IMR-90 (cell line): ENCODE data around the gene PSMA6. TPM values are rescaled to one million over a fixed set of nuclear protein-coding genes. Genes with fewer than 3 reads are reported as not detected.
A peak's percentile ranks its signal among the peaks of the same experiment; 100 is the strongest.

Source experiments
- ATAC-seq: fragments of 200-7000 bp; cut with Tn5 transposase; 2 replicates; pipeline ENCODE4 v1.9.1; 2020; ENCODE audit warnings: low read depth, mild to moderate bottlenecking, moderate library complexity
- BruUV-seq: library from RNA; stranded (reverse); fragments of 400-500 nt; replicated peaks from 2 replicates; lab custom pipeline; 2021; lab: Mats Ljungman, UMichigan
- CTCF ChIA-PET: fragments of 300-600 bp; formaldehyde crosslinking; extraction: SDS; loops from one replicate; lab custom pipeline; 2021; ENCODE audit warnings: antibody characterized with exemption; lab: Yijun Ruan, JAX
- POLR2A ChIA-PET: fragments of 300-600 bp; sonication (Branson Sonifier 250); formaldehyde crosslinking; loops from one replicate; lab custom pipeline; 2022; ENCODE audit warnings: antibody characterized with exemption; ENCODE audit not compliant: unreplicated experiment; lab: Charles Lee
- DNase-seq: peaks from one replicate; pipeline ENCODE4 v3.0.0; 2013
- H2AFZ ChIP-seq: replicated peaks from 2 replicates; pipeline ENCODE3; 2013; ENCODE audit warnings: low read length, mild to moderate bottlenecking; ENCODE audit not compliant: poor library complexity
- H2AK5ac ChIP-seq: 2 replicates; pipeline ENCODE4 v1.6.1; 2013; ENCODE audit warnings: low read depth, low read length, inconsistent platforms
- H2AK9ac ChIP-seq: replicated peaks from 2 replicates; pipeline ENCODE3; 2013; ENCODE audit warnings: mild to moderate bottlenecking, low read depth, low read length, moderate library complexity; ENCODE audit not compliant: poor library complexity
- H2BK120ac ChIP-seq: 2 replicates; pipeline ENCODE4 v1.6.1; 2013; ENCODE audit warnings: low read depth, low read length, inconsistent platforms
- H2BK15ac ChIP-seq: 3 replicates; pipeline ENCODE4 v1.6.1; 2013; ENCODE audit warnings: low read depth, low read length, inconsistent platforms
- H2BK20ac ChIP-seq: 2 replicates; pipeline ENCODE4 v1.6.1; 2013; ENCODE audit warnings: low read depth, mild to moderate bottlenecking, inconsistent platforms, low read length, moderate library complexity
- H2BK5ac ChIP-seq: 2 replicates; pipeline ENCODE4 v1.6.1; 2013; ENCODE audit warnings: mild to moderate bottlenecking, low read depth, low read length, inconsistent platforms; ENCODE audit not compliant: poor library complexity, severe bottlenecking
- H3K14ac ChIP-seq: replicated peaks from 2 replicates; pipeline ENCODE4 v1.6.1; 2013; ENCODE audit warnings: low read depth, low read length, inconsistent platforms
- H3K18ac ChIP-seq: 2 replicates; pipeline ENCODE4 v1.6.1; 2013; ENCODE audit warnings: low read depth, low read length, control low read depth
- H3K23ac ChIP-seq: 2 replicates; pipeline ENCODE4 v1.6.1; 2013; ENCODE audit warnings: low read depth, low read length, inconsistent platforms
- H3K27ac ChIP-seq: 2 replicates; pipeline ENCODE4 v1.5.1; 2013; ENCODE audit warnings: mild to moderate bottlenecking, control low read depth, low read length; ENCODE audit not compliant: insufficient read depth
- H3K27me3 ChIP-seq: 2 replicates; pipeline ENCODE4 v1.6.1; 2013; ENCODE audit warnings: low read length; ENCODE audit not compliant: control insufficient read depth, insufficient read depth
- H3K36me3 ChIP-seq: 2 replicates; pipeline ENCODE4 v1.6.1; 2013; ENCODE audit warnings: low read length, mixed read lengths; ENCODE audit not compliant: control insufficient read depth, insufficient read depth
- H3K4ac ChIP-seq: 2 replicates; pipeline ENCODE4 v1.6.1; 2013; ENCODE audit warnings: low read depth, low read length, inconsistent platforms
- H3K4me1 ChIP-seq: 2 replicates; pipeline ENCODE4 v1.6.1; 2013; ENCODE audit warnings: low read length, mixed read lengths; ENCODE audit not compliant: control insufficient read depth, insufficient read depth
- H3K4me2 ChIP-seq: 2 replicates; pipeline ENCODE4 v1.6.1; 2013; ENCODE audit warnings: low read depth, mild to moderate bottlenecking, control low read depth, low read length, moderate library complexity
- H3K4me3 ChIP-seq: 2 replicates; pipeline ENCODE4 v1.5.1; 2013; ENCODE audit warnings: low read depth, mild to moderate bottlenecking, control low read depth, low read length, moderate library complexity; ENCODE audit not compliant: insufficient read depth
- H3K56ac ChIP-seq: 2 replicates; pipeline ENCODE4 v1.6.1; 2013; ENCODE audit warnings: low read length, inconsistent platforms; ENCODE audit not compliant: insufficient read depth; ENCODE audit errors: extremely low read depth
- H3K79me1 ChIP-seq, 2 experiments: 2 replicates each; pipeline ENCODE4 v1.6.1; 2013; ENCODE audit warnings: low read length in 2 of 2, inconsistent platforms in 1 of 2, low read depth in 1 of 2
- H3K9ac ChIP-seq: 2 replicates; pipeline ENCODE4 v1.6.1; 2013; ENCODE audit warnings: low read depth, low read length, control low read depth
- H3K9me1 ChIP-seq: 2 replicates; pipeline ENCODE4 v1.6.1; 2013; ENCODE audit warnings: low read length, inconsistent platforms; ENCODE audit not compliant: insufficient read depth
- H3K9me3 ChIP-seq: 2 replicates; pipeline ENCODE4 v1.6.1; 2013; ENCODE audit warnings: low read length; ENCODE audit not compliant: control insufficient read depth, insufficient read depth
- H4K20me1 ChIP-seq: 2 replicates; pipeline ENCODE4 v1.6.1; 2013; ENCODE audit warnings: low read length, inconsistent platforms; ENCODE audit not compliant: insufficient read depth
- H4K5ac ChIP-seq: 2 replicates; pipeline ENCODE4 v1.6.1; 2013; ENCODE audit warnings: mild to moderate bottlenecking, low read depth, low read length, control low read depth
- H4K8ac ChIP-seq, 2 experiments: 2 replicates each; pipeline ENCODE4 v1.6.1; 2013; ENCODE audit warnings: low read depth in 2 of 2, low read length in 2 of 2, control low read depth in 1 of 2, inconsistent platforms in 1 of 2
- H4K91ac ChIP-seq: 2 replicates; pipeline ENCODE4 v1.6.1; 2013; ENCODE audit warnings: low read depth, low read length, inconsistent platforms; ENCODE audit not compliant: insufficient read depth
- CEBPB ChIP-seq: IDR thresholded peaks from 2 replicates; pipeline ENCODE4 v1.6.1; 2012; ENCODE audit warnings: low read depth, low read length, improper control_type of control experiment
- ELK1 ChIP-seq: fragments of 150-350 bp; IDR thresholded peaks from 2 replicates; pipeline ENCODE4 v1.6.1; 2016; ENCODE audit warnings: low read depth, mild to moderate bottlenecking, low read length, moderate library complexity, borderline replicate concordance
- MAFK ChIP-seq: IDR thresholded peaks from 2 replicates; pipeline ENCODE4 v1.6.1; 2012; ENCODE audit warnings: low read depth, low read length, improper control_type of control experiment
- MXI1 ChIP-seq: IDR thresholded peaks from 2 replicates; pipeline ENCODE4 v1.6.1; 2012; ENCODE audit warnings: low read depth, mild to moderate bottlenecking, low read length, moderate library complexity, borderline replicate concordance
- RCOR1 ChIP-seq: IDR thresholded peaks from 2 replicates; pipeline ENCODE4 v1.6.1; 2012; ENCODE audit warnings: mild to moderate bottlenecking, low read length, improper control_type of control experiment; ENCODE audit not compliant: insufficient replicate concordance
- SMC3 ChIP-seq: fragments of 150-350 bp; IDR thresholded peaks from 2 replicates; pipeline ENCODE4 v1.6.1; 2016; ENCODE audit warnings: low read depth, mild to moderate bottlenecking, antibody characterized with exemption, low read length, moderate library complexity
- WGBS, 2 experiments: methylation state at CpG; one replicate each; pipeline versions ENCODE4 v1.1.5 to v1.1.7; 2013; ENCODE audit warnings: missing lambda C conversion rate in 2 of 2; ENCODE audit not compliant: insufficient read length in 1 of 2; ENCODE audit errors: extremely low coverage in 2 of 2; 5-methylcytosine and 5-hydroxymethylcytosine counted together
- dilution Hi-C: fragments of 300-500 bp; cut with HindIII; formaldehyde crosslinking; loops from one replicate; pipeline ENCODE4 v1.14.3; 2018; ENCODE audit warnings: low sequenced_read_pairs; ENCODE audit not compliant: unreplicated experiment
- in situ Hi-C: fragments of 300-500 bp; cut with MboI; formaldehyde crosslinking; loops from 3 replicates; pipeline ENCODE4 v1.14.3; 2019; ENCODE audit warnings: low sequenced_read_pairs, inconsistent platforms, mixed read lengths
- intact Hi-C: fragments of 100-400 bp; cut with micrococcal nuclease; formaldehyde crosslinking; loops from 2 replicates; pipeline ENCODE4 v1.10.0; 2022
- polyA plus RNA-seq, 3 experiments: library from polyadenylated mRNA; depleted of rRNA; stranded (reverse); fragments of >200 nt; gene quantifications; 2 replicates each; pipeline ENCODE4 v1.2.3, GENCODE V29; 2012; ENCODE audit warnings: low replicate concordance in 1 of 3
- total RNA-seq: library from RNA; depleted of rRNA; stranded (reverse); fragments of >200 nt; gene quantifications from 2 replicates; pipeline ENCODE4 v1.2.3, GENCODE V29; 2012

PSMA6 gene
- total and polyA plus RNA-seq, 2 of the 4 experiments (the other 2 are of a cell fraction) = 184 to 530 TPM

GRCh38 chr14:35352274-35353233 lies 60.4 kb downstream of the PSMA6 start:
- TF ChIP-seq MXI1 (no peak), CEBPB (no peak), SMC3 (no peak), RCOR1 (no peak), MAFK (no peak), ELK1 (no peak)
- Histone ChIP-seq H3K9me1 (0 out of 2 replicates have a peak, but pooled peaks cover 3% of the 10 kb centered on the region), H3K9ac (no peak overlapping the region), H3K14ac (no peak overlapping the region), H2BK15ac (no peak overlapping the region; the same call in 2 of the 3 replicates), H3K9me3 (no peaks in the 10 kb centered on the region), H3K4ac (no peak overlapping the region), H2AK9ac (no peak overlapping the region), H4K20me1 (no peaks in the 10 kb centered on the region), H2AFZ (peak overlapping the region; percentile 63), H3K4me3 (no peak overlapping the region), H3K4me2 (no peak overlapping the region), H3K56ac (no peak overlapping the region), H2AK5ac (peak overlapping the region; percentile 74; the same call in 1 of the 2 replicates), H4K8ac (peak overlapping the region in 1 of 2 experiments; percentile 45; a peak in 1 of 4 replicates), H4K91ac (0 out of 2 replicates have a peak overlapping the region, but pooled peaks have one; percentile 15), H2BK20ac (no peak overlapping the region), H3K18ac (no peak overlapping the region), H2BK120ac (no peak overlapping the region), H3K23ac (0 out of 2 replicates have a peak overlapping the region, but pooled peaks have one; percentile 31), H3K27ac (no peak overlapping the region), H3K79me1 (no peaks in the 10 kb centered on the region), H4K5ac (no peak overlapping the region), H3K36me3 (no peaks in the 10 kb centered on the region), H2BK5ac (no peak overlapping the region), H3K27me3 (no peaks in the 10 kb centered on the region), H3K4me1 (peaks cover 9% of the 10 kb centered on the region)
- DNase-seq = no peak
- ChIA-PET POLR2A (no interaction called here), CTCF (interaction anchor here (1.1 kb wide), 1 partner anchor 13 kb away, joined by 3 read pairs; no protein-coding TSS in a partner anchor)
- in situ Hi-C loops = no loop called here
- BruUV-seq = no TSS peak
- WGBS, 2 experiments = 88% methylated on average over 6 of the region's 15 CpGs; no CpG with 5 or more reads in 1 of the 2 experiments
- intact Hi-C loops = no loop called here
- dilution Hi-C loops = no loop called here
- peak; percentile 48; the same call in 1 of the 2 replicates for ATAC-seq
